Stimulated activated CD4-positive, alpha-beta T cell treated with anti-CD3 and anti-CD28 coated beads, Interleukin-4, amount 100 ng/mL, for 1 hour (primary cell): ENCODE measurements around the gene C16orf74.

Source experiments
- DNase-seq: peaks from one replicate; pipeline ENCODE4 v3.0.0-alpha.2; 2020

C16orf74 gene

DNA sequence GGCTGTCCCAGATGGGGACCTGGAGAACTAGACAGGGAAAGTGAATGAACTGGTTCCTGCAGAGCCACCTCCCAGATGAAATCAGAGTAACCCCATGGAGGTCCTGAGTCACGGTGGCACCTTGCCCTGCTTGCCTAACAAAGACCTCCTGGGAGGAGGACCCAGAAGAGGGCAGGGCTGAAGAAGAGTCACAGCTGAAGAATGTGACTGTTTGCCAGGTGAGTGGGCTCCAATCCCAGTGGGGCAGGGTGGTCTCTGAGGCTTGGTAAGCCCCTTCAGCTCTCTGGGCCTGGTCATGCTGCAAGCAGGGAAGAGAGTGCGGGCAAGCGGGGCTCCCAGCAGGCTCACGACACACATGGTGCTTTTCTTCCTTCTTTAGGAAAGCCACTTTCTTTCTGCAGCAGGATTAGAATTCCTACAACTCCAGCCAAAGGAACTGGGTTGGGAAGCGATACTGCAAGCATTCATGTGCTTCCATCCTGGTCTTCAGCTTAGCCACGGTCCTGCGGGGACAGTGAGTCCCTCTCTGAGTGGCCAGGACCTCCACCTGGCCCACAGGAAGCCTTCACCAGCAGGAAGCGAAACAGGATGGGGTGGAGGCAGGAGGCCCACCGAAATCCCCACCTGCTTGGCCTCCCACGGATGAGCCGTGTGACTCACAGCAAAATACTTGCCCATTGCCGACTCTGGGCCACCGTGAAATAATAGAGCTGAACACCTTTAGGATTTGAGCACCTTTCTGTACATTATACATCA lies 4.3 kb downstream of the C16orf74 start:
- no peak for DNase-seq

DNA sequence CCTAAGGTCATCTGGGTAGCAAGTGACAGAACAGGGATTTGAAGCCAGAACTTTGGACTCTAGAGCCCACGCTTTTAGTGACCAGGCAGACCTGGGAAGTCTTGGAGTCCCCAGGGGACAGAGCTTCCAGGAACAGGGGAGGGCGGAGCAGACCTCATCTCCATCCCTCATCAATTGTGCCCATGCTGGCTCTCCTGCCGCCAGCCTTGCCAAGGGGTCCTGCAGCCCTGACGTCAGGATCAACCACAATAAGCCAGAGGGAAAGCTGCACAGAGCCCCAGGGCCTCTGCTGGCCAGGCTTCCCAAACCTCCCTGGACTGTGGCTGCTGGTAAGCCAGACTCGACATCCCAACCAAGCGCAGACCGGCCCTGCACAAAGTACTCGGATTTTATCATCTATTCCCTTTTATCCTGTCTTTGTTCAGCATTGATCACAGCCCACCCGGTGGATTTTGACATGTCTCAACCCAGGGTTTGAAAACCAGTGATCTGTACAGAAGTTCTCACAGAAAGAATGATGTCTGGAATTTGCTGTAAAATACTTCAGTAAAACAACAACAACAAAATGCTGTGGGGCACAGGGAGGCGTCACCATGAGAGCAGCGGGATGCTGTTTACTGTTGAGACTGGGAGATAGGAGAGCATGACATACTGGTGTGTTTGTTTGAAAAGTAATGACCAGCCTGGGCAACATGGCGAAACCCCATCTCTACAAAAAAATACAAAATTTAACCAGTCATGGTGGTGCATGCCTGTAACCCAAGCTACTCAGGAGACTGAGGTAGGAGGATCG lies 11.8 kb downstream of the C16orf74 start:
- no peak for DNase-seq

DNA sequence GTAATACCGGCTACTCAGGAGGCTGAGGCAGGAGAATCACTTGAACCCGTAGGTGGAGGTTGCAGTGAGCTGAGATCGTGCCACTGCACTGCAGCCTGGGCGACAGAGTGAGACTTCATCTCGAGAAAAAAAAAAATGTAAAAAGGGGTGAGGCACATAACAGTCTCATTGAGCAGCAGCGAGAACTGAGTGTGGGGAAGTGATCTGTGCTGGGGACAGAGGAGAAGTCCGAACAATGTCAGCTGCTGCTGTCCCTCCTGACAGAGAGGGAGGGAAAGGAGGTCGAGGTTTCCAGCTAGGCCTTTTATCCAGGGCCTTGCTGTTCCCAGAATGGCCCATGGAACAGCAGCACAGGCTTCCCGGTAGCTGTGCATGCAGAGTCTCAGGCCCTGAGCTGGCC lies 14.0 kb downstream of the C16orf74 start:
- no peak for DNase-seq

DNA sequence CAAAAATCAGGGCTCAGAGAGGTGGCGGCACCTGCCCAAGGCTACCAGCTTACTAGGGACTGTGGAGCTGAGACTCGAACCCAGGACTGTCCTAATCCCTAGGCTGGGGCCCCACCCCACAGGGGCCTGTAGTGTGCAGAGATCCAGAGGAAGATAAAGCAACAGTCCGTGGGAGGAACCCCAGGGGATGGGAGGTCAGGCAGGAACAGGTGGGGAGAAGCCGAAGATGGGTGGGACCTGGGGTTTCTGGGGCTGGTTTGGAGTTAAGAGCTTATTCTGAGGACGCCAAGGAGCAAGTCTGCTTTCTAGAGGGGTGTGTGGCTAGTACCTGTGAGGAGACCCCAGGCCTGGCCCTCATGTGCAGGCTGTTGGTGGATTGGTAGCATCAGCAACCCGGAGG lies 14.9 kb downstream of the C16orf74 start:
- no peak for DNase-seq

DNA sequence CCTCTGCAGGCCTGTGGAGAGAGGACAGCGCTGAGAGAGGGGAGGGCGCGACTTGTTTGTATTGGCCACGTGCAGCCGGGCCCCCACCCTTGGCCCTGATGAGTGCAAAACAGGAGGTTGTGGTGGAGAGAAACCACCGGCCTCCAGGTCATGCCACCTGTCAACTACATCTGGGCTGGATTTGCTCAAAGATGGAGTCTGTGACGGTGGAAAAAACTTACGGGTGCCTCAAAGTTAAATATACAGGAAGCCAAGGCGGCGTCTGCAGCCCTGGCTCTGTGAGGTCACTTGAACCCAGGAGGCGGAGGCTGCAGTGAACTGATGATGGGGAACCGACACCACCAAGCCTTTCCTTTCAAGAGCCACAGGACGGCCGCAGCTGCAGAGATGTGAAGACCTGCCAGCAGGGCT lies 15.7 kb downstream of the C16orf74 start:
- no peak for DNase-seq

DNA sequence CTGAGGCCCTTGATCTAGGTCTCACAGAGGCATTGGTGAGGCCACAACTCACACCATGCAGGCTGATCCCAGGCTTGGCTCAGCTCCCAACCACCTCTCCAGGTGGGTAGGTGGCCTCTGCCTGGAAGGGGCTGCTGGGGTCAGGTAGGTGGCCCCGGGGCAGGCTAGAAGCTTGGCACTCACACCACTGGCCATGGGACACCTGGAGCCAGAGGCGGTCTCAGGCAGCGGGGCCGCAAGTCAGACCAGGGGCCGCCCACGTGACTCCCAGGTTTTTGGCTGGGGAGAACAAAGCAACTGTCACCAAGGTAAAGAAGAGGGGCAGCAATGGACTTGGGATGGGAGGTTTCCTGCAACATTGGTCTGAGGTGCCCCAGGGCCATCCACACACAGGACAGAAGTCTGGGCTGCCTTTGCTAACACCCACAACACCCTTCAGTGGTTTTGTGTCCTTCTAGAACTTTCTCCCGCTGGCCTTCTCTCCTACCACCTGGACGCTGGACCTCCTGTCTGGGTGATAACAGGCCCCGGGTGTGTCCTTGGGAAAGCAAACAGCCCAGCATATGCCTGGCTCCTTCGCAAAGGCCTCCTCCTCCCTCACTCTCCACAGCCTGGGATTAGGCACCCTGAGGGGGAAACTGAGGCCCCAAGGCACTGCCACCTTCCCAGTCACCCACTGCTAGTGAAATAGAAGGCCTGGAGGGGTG lies 16.4 kb downstream of the C16orf74 start:
- no peak for DNase-seq

DNA sequence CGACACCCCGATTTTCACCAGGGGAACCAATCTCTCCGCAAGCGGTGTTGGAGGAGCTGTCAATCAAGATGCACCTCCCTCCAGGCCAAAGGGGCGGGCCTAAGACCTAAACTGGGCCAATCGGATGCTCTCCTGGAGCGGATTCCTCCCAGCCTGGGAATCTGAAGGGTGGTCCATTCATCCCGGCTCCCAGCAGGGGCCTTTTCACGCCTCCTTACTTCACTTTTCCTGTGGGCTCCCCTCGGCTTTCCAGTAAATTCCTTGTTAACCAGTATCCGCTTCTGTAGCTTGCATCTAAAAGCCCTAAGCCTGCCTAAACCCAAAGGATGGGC lies 17.1 kb downstream of the C16orf74 start:
- no peak for DNase-seq

DNA sequence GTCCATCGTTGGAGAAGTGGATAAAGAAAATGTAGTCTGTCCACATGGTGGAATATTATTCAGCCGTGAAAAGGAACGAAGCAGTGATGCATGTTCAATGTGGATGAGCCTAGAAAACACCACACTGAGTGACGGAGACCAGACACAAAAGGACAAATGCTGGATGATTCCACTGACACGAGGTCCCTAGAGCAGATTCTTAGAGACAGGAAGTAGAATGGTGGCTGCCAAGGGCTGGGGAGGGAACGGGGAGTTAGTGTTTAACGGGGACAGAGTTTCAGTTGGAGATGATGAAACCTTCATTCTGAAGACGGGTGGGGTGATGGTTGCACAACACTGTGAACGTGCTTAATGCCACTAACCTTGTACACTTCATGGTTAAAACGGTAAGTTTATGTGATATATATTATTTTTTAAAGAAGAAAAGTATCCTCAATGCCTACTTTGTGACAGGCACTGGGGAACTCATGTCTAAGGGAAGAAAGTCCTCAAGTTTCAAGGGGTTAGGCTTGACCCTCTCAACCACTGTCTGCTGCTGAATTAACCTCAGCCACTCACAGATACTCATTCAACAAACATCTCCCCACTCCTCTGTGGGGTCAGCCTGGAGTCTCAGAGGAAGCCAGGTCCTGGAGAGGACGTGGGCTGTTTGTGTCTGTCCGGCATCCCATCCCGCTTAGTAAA lies 17.6 kb downstream of the C16orf74 start:
- DNase-seq, result no peak

DNA sequence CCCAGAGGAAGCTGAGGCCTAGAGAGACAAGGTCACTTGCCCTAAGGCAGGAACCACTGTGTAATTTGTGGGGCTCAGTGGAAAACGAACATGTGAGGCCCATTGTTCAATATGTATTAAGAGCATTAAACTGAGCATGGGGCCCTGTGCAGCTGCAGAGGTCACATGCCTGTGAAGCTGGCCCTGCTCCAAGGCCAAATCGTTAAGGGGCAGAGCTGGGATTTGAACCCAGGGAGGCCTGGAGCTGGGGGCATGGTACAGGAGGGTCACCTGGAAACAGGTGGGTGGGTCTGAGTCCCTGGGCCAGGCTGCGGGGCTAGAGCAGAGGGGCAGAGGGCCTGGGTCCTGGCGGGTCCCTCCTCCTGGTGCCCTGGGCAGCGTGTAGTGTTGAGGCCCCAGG lies 19.7 kb downstream of the C16orf74 start:
- no peak for DNase-seq

DNA sequence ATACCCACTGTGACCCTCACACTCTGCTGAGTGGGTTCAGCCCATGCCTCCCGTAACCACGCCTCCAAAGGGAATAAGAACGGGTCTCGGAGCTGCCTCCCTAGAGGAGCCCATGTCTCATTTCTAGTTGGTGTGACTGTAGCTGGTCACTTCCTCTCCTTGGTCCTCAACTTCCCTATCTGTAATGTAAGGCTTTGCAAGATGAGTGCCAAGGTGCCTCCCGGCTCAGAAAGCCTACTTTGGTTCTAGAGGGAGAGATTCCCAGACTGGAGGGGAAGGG lies 20.8 kb downstream of the C16orf74 start:
- no peak for DNase-seq

DNA sequence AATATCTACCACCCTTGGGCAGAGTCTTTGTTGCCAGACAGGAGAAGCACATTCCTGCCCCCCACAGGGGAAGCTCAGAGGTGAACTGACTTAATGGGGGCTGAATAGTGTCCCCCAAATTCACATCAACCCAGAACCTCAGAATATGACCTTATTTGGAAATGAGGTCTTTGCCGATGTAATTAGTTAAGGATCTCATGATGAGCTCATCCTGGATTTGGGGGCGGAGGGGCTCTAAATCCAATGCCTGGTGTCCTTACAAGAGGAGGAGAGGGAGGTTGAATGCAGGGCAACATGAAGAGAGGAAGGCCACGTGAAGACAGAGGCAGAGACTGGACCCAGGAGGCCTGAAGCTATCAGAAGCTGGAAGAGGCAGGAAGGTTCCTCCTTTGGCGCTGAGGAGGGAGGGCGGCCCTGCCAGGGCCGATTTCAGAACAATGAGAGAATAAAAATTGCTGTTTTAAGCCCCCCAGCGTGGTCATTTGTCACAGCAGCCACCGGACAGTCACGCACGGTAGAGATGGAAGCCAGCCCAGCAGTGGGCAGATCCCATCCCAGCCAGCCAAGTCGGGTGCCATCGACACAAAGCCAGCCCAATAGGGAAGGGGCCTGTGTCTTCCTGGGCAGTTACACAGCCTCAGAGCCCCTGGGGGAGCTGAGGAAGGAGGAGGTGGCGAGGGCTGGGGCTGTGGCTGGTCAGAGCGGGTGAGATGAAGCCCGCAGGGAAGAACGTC lies 21.3 kb downstream of the C16orf74 start:
- DNase-seq, result no peak

DNA sequence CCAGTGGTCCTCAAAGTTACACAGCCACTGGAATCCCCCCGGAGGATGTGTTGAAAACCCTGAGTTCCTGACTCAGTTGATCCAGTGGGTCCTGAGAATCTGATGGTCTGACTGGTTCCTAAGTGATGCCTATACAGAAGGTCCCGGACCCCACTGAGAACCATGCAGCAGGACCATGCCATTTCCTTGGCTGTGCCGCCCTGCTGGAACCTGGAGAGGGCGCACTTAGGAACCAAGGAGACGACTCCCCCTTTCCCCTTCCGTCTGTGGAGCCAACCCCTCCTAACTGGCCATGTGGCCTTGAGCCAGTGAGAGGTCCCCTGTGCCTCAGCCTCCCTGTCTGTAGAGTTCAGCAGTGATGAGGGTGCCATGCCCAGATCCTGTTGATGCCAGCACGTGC lies 22.0 kb downstream of the C16orf74 start:
- no peak for DNase-seq

DNA sequence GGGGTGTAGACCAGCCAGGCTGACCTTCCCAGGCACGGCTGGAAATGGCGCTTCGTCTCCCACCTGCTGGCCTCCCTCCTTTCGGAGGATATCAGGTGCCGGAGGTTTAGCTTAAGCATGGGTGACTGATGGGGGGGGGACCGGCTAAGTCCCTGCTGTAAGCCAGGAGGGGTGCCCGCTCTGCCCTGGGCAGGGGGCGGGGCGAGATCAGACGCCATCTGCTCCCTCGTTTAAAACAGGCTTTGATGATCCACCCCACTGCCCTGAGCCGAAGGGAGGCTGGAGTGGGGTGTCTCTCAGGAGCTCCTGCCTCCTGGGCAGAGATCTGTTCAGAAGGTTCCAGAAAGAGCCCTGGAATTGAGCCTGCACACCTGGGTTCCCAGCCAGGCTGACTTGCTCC lies 26.0 kb downstream of the C16orf74 start:
- DNase-seq, result no peak

DNA sequence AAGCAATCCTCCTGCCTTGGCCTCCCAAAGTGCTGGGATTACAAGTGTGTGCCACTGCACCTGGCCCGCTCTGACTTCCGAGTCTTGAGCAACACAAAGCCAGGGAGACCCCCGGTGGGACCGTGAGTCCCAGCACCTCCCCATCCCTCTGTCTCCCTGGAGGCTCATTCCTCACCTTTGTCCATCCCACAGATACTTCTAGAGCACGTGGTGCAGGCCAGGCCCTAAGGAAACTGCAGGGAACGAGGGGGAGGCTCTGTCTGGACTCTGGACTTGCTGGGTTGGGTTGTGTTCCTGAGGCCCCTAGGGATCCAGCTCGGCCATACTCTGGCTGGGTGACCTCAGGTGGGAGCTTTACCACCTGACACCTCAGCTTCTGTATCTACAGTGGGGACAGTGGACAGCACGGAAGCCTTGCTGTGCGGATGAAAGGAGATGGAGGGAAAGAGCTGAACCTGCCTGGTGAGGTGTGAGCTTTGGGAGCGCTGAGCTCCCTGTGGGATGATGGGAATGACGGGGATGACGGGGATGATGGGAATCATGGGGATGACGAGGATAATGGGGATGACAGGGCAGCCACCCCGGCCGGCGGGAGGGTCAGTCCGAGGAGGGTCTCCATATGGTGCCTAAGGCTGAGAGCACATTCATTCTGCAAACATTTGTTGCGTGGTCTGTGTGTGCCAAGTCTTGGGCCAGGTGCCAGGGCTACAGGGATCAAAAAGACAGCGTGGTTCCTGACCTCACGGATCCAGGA lies 26.6 kb downstream of the C16orf74 start:
- no peak for DNase-seq

DNA sequence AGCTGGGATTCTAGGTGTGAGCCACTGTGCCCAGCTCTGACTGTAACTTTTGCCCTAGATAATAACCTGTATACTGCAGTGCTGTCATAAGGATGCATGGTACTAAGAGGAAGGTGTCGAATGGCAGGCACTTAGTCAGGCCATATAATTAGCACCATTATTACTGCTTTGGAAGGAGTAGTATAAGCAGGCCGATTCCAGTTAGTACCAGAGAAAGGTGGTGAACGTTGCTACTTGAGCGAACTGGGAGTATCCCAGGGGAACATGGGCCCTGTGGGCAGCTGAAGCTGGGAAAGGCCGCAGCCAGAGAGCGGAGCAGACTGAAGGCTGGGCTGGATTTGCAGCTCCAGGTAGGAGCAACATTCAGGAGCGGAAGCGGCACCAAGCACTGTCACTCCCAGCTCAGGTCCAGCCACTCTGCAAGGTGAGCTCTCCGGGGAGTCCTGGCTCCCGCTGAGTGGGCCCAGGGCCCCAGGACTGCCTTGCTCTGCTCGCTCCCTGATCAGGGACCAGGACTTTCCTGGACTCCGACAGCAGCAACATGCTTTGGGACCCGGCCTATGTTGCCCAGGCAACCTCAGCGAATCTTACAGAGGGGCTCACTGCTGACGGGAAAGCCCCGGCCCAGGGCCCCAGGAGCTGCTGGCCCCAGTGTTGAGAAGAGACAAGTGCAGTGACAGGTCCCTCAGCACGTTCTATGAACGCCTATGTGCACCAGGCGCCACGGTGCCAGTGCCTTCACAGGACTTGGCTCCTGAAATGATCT lies 28.6 kb downstream of the C16orf74 start:
- no peak for DNase-seq

DNA sequence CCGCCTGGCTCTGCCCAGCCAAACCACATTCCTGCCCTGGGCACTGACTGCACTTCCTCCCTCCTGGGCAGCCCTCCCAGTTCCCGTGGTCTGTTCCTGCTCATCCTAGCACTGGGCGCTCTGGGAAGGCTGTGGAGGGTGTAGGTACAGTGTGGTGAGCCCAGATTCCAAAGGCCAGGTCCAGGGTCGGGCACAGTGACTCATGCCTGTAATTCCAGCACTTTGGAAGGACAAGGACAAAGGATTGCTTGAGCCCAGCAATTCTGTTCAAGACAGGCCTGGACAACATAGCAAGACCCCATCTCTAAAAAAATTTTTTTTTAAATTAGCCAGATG lies 30.6 kb downstream of the C16orf74 start:
- no peak for DNase-seq

DNA sequence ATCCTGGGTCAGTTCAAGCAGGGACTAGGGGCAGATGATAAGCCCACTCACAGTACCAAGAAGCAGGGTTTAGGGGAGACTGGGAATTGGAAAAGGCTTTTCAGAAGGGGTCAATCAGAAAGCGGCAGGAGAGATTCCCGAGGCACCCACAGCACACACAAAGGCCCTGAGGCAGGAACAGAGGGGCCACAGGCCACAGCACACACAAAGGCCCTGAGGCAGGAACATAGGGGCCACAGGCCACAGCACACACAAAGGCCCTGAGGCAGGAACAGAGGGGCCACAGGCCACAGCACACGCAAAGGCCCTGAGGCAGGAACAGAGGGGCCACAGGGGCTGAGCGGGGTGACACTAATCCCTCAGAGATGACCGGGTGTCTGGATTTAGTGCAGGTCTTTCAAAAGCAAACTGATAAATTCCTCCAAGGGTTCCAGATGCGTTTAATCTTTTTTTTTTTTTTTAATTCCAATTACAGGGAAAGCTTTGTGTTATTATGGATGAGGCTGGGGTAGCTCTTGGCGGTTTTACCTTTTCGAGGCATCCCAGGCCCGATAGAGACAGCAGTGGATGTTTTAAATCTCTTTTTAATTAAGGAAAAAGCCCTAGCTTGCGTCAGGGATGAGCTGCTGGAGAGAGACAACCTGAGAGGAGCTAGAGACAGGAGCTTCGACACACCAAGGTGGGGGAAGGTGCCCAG lies 31.1 kb downstream of the C16orf74 start:
- DNase-seq, result no peak

DNA sequence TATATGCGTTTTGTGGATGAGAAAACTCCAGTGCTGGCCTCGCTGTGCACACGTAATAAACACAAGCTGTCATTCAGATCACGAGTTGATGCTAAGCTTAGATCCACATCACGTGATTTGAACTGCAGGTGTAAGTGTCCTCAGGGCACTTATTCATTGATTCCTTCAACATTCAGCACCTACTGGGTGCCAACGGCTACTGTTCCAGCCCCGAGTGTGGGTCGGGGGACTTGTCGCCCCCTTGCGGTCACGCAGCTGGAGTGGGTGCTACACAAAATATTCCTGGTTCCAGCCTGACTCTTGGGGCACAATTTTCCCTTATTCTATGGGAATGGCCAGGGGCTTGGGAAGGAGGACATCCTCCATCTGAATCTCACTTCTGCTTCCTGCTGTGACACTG lies 32.2 kb downstream of the C16orf74 start:
- no peak for DNase-seq

DNA sequence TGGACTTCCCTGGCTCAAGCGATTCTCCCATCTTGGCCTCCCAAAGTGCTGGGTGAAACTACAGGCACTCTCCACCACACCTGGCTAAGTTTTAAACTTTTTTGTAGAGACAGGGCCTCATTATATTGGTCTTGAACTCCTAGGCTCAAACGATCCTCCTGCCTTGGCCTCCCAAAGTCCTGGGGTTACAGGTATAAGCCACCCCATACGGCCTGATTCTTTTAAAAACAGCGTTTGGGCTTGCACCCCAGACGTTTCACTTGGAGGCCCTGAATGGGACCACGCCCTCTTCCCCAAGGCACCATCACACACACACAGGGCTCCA lies 32.8 kb downstream of the C16orf74 start:
- DNase-seq, result no peak

DNA sequence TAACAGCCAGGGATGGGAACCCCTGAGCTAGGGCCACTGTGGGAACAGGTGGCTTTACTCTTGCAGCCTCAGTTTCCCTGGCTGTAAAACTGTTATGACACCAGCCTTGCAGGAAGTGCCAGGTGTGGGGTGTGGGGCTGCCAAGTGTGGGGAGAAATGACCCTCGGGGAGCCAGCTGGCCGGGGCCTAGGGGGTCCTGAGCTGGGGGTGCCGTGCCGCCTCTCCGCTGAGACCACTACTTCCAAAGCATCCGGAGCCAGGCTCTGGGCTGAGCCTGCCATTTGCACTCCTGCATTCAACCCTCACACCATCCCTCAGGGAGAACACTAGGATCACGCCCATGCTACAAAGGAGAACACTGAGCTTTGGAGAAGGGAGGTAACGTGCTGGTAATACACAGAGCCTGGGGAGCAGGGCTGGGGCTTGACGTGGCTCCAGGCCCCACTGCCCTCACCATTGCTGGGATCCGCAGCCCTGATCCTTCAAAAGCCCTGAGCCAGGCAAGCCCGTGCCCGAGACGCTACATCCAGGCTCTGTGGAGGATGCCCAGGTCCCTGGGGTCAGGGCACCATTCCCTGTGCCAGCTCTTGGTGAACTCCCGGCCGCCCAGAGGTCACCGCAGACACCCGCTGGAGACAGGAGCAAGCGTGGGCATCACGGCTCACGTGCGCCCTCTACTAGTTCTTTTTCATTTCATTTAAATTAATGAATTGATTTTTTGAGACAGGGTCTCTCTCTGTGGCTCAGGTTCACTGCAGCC lies 33.3 kb downstream of the C16orf74 start:
- peak; percentile 48 for DNase-seq
